GM19193 (cell line): ENCODE data around the gene KCTD20.

Experiments
- POLR2A ChIP-seq: IDR thresholded peaks from 4 replicates; pipeline ENCODE4 v1.6.1; 2011; ENCODE audit not compliant: insufficient read depth, insufficient read length; ENCODE audit errors: extremely low read depth

KCTD20 gene

GRCh38 chr6:36514554-36515456, 72.0 kb downstream of the KCTD20 start:
- TF ChIP-seq POLR2A = no peak

DNA sequence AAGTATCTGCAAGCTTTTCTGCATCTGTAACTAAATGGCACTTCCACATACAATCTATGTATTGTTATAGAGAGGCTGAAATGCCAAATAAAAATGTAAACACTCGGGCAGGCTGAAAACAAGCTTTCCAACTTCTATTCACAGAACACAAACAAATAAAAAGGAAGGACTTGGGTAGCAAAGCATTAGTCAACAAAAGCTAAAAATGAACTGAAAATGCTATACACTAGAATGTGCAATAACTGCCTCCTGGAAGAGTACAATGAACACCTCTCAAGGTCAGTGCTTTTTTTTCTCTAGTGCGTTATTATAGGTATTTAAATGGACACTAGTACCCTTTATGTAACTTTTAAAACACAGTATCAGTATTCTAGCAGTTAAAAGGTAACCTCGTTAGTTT, 73.0 kb downstream of the KCTD20 start:
- TF ChIP-seq POLR2A = no peak

- TF ChIP-seq POLR2A = no peak
Observed at GRCh38 chr6:36516559-36516958, 73.8 kb downstream of the KCTD20 start.

DNA sequence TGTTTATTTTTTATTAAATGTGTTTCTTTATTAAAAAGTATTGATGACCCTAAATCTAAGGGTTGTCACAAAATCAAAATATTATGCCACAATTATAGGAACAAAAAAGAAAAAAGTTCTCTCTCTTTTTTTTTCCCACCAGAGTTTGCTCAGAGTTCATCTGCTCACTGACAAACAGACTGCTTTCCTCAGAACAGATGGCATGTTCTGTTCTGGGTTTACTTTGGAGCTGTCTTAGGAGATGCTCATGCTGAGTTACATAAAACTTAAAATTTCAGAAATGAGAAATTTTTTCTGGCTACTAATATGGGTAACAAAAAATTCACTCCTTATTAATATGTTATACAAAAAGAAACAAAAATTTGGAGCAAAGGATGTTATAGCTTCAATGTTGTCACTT, 74.2 kb downstream of the KCTD20 start:
- no peak for TF ChIP-seq POLR2A

DNA sequence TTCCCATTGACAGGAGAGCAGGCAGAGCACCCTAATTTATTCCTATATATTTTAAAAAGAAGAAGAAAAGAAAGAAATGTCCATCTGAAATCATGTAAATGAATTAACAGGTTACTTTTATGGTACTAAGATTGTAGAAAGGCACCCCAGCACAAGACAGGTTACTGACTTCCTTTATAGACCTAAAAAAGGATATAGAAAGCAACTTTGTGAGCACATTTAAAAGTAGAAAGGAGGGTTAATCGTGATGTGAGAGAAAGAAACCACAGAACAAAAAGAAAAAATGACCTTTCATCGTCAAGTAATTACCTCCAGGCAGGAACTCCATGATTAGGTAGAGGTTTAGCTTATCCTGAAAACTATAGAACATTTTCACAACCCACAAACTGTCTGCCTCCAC, 74.6 kb downstream of the KCTD20 start:
- no peak for TF ChIP-seq POLR2A

DNA sequence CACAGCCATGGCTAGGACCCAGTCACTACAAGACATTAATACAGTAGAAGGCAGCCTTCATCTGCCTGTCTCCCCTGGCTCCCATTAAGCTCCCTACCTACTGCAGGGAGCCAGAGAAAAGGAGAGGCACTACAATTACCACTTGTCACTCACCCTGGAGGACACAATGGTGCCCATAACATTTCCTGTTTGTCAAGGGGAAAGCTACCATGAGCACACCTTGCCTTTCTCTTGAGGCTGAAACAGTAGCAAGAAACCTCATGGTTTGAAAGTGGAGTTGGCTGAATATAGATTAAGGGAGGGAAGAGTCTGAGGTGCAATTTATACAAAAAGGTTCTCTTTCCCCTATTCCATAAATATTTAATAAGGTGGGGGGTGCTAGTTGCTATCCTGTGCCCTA, 76.6 kb downstream of the KCTD20 start:
- no peak for TF ChIP-seq POLR2A

- TF ChIP-seq POLR2A = no peak
Observed at GRCh38 chr6:36523451-36523850, 80.7 kb downstream of the KCTD20 start.

- TF ChIP-seq POLR2A = no peak
Observed at GRCh38 chr6:36523936-36524499, 81.2 kb downstream of the KCTD20 start.

DNA sequence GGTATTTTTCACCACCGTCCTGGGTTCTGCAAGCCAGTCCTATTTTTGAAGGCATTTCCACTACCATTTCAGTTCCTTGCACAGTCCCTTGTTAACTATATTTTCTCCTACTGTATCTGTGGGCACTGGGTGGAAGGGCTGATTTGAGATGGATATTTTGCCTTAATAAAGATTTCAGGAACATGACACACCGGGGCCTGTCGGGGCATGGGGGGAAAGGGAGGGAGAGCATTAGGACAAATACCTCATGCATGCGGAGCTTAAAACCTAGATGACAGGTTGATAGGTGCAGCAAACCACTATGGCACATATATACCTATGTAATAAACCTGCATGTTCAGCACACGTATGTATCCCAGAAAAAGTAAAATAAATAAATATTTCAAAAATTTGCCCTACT, 82.1 kb downstream of the KCTD20 start:
- TF ChIP-seq POLR2A = no peak

GRCh38 chr6:36525346-36525745, 82.5 kb downstream of the KCTD20 start:
- no peak for TF ChIP-seq POLR2A

DNA sequence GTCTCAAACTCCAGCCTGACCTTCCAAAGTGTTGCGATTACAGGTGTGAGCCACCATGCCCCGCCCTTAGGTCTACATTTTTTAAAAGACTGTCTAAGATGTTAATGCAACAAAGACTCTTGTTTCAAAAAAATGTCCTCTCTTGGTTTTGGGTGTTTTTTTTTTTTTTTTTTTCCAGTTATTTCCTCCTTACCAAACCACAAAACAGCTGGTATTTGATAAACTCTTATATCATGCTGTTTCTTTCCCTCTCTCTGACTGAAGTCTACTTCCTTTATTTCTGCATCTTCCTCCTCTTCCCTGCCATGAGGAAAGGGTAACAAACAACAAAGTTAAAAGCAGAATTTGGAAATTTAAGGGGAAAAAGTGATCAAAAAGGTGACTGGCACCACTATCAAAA, 83.3 kb downstream of the KCTD20 start:
- TF ChIP-seq POLR2A = no peak

DNA sequence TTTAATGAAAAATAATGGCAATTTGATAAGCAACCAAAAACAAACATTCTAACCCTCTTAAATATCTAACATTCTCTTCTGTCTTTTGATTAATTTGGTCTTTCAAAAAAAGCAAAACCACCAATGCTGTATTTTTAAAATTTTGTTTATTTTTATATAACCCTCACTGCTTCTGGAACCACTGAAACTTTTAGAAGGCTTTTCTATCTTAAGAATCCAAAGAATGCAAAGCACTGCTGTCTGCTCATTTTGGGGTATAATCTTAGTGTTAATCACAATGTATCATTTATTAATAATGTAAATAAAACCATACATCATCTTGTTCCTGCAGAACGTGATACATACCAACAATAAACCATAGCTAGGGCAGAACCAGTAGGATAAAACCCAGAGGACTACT, 90.5 kb downstream of the KCTD20 start:
- no peak for TF ChIP-seq POLR2A

GRCh38 chr6:36536873-36537547, 94.2 kb downstream of the KCTD20 start:
- no peak for TF ChIP-seq POLR2A

DNA sequence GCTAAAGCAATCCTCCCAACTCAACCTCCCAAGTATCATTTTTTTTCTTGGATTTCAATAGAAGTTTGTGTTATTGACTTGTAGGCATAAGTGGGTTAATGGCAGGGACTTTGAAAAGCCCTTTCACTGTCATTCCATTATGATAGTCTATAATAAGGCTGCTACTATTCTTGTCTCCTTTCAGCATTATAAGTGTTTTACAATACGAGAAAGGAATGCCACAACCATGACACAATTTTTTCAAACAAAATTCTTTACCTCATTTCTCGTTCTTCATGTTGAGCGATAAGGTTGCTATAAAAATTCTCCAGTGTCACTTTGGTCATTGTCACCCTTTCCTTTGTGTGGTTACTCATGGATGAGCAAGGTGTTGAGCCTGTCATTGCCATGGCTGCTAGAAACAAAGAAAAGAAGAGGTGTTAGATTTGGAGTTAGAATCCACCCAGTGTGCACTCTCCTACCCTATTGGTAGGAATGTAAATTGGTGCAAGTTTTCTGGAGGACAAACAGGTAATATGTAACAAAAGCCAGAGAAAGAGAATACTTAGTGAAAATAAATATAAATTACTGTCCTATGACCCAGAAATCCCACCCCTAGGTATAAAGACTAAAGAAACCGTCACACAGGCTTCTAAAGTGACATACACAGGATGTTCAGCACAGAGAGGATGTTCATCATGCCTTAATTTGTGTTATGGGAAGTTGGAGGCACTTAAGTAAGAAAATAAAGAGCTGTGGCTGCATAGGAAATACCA, 97.2 kb downstream of the KCTD20 start:
- no peak for TF ChIP-seq POLR2A
